HG03571 (cell line): ENCODE measurements around the gene LST1.

Experiments used
- ATAC-seq: cut with Tn5 transposase; IDR thresholded peaks from one replicate; pipeline ENCODE4 v1.9.1; 2021; ENCODE audit not compliant: unreplicated experiment

The LST1 gene

DNA sequence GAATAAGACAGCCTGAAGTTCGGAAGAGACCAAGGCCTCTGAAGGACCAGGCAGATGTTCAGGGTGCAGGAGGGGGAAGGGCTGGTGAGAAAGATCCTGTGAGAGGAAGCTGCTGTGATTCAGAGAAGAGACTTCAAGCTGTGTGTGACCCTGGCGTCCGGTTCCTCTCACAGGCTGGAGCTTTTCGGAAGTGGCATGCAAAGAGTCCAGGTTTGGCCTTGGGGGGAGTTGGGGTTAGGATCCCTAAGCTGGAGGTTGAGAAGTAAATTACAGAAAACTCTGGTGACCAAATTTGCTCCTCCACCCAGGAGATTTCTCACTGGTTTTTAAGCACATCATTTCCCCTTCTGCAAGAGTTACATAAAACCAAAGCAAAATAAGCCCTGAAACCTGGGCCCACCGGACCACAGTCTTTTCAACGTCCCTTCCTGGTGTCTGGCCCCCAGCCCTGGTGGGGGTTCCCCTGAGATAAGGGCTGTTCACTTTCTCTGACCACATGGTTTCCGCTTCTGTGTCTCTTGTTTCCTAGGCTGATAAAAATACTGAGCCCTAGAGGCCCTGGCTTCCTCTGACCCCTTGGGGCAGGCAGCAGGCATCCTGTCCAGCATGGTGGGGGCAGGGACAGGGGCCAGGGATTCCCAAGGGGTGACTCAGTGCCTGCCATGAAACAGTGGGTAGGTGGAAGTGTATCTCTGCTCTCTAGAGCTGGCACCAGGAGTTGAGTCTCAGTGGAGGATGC lies 25.9 kb upstream of the LST1 start:
- ATAC-seq: peak; percentile 47

GRCh38 chr6:31560697-31561058 lies 25.4 kb upstream of the LST1 start:
- ATAC-seq: no peak

GRCh38 chr6:31567531-31568370 lies 18.3 kb upstream of the LST1 start:
- no peak for ATAC-seq

DNA sequence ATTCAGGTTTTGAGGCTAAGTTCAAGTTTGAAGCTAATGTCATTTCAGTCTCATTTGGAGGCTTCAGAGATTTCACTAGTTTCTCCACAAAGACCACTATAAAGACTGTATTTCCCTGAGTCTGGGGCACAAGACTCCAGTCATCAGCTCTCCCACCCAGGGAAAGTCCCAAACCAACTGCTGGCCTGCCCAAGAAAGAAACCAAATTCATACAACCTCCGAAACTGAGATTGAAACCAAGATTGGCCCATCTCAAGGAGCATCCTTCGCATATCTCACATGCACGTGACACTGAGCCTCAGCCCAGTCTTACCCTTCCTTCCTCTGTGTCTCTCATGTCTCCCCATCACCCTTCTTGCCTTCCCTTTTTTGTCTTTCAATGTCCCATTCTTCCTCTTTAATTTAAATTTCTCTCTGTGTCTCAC lies 17.5 kb upstream of the LST1 start:
- ATAC-seq: peak; percentile 63

DNA sequence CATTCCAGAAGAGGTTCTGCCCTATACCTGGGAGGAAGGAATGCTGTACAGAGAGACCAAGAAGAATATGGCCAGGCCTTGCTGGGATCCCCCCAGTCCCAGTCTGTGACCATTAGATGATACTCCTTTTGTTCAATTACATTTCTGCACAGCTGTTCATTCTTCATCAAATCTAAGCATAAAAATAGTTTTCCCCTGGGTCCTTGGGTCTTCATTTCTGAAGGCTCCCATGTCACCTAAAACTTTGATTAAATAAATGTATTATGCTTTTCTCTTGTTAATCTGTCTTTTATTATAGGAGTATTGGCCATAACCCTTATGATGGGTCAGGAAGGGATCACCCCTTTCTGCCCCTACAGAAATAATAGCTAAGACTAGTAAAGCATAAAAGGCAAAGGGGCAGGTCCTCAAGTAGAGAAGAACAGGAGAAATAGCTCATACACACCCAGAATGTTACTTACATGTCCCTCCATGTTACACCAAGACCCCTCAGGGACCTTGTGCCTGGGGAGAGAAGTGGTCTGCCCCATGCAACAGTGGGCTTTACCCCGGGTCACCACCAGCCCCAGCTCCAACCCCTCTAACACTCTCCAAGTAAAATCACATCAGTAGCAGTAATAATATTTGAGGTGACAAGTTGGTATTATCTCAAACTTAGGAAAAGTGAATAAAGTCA lies 16.1 kb upstream of the LST1 start:
- no peak for ATAC-seq

DNA sequence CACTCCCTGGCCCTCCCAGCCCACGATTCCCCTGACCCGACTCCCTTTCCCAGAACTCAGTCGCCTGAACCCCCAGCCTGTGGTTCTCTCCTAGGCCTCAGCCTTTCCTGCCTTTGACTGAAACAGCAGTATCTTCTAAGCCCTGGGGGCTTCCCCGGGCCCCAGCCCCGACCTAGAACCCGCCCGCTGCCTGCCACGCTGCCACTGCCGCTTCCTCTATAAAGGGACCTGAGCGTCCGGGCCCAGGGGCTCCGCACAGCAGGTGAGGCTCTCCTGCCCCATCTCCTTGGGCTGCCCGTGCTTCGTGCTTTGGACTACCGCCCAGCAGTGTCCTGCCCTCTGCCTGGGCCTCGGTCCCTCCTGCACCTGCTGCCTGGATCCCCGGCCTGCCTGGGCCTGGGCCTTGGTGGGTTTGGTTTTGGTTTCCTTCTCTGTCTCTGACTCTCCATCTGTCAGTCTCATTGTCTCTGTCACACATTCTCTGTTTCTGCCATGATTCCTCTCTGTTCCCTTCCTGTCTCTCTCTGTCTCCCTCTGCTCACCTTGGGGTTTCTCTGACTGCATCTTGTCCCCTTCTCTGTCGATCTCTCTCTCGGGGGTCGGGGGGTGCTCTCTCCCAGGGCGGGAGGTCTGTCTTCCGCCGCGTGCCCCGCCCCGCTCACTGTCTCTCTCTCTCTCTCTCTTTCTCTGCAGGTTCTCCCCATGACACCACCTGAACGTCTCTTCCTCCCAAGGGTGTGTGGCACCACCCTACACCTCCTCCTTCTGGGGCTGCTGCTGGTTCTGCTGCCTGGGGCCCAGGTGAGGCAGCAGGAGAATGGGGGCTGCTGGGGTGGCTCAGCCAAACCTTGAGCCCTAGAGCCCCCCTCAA lies 13.8 kb upstream of the LST1 start, which contains the start of gene LTA:
Gene LTA, plus strand, starts transcription at position 249 of the 871 bp plus-strand sequence. Its CDS starts 454 bp downstream, at position 703.
- no peak for ATAC-seq

DNA sequence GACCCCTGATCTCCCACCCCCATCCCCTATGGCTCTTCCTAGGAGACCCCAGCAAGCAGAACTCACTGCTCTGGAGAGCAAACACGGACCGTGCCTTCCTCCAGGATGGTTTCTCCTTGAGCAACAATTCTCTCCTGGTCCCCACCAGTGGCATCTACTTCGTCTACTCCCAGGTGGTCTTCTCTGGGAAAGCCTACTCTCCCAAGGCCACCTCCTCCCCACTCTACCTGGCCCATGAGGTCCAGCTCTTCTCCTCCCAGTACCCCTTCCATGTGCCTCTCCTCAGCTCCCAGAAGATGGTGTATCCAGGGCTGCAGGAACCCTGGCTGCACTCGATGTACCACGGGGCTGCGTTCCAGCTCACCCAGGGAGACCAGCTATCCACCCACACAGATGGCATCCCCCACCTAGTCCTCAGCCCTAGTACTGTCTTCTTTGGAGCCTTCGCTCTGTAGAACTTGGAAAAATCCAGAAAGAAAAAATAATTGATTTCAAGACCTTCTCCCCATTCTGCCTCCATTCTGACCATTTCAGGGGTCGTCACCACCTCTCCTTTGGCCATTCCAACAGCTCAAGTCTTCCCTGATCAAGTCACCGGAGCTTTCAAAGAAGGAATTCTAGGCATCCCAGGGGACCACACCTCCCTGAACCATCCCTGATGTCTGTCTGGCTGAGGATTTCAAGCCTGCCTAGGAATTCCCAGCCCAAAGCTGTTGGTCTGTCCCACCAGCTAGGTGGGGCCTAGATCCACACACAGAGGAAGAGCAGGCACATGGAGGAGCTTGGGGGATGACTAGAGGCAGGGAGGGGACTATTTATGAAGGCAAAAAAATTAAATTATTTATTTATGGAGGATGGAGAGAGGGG lies 12.6 kb upstream of the LST1 start:
- no peak for ATAC-seq

- no peak for ATAC-seq
These were observed 11.7 kb upstream of the LST1 start for GRCh38 chr6:31574106-31575061.

DNA sequence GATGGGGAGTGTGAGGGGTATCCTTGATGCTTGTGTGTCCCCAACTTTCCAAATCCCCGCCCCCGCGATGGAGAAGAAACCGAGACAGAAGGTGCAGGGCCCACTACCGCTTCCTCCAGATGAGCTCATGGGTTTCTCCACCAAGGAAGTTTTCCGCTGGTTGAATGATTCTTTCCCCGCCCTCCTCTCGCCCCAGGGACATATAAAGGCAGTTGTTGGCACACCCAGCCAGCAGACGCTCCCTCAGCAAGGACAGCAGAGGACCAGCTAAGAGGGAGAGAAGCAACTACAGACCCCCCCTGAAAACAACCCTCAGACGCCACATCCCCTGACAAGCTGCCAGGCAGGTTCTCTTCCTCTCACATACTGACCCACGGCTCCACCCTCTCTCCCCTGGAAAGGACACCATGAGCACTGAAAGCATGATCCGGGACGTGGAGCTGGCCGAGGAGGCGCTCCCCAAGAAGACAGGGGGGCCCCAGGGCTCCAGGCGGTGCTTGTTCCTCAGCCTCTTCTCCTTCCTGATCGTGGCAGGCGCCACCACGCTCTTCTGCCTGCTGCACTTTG lies 10.7 kb upstream of the LST1 start, which contains the start of gene TNF:
Gene TNF, plus strand, starts transcription at position 231 of the 567 bp plus-strand sequence. Its CDS starts 177 bp downstream, at position 408.
- no peak for ATAC-seq

DNA sequence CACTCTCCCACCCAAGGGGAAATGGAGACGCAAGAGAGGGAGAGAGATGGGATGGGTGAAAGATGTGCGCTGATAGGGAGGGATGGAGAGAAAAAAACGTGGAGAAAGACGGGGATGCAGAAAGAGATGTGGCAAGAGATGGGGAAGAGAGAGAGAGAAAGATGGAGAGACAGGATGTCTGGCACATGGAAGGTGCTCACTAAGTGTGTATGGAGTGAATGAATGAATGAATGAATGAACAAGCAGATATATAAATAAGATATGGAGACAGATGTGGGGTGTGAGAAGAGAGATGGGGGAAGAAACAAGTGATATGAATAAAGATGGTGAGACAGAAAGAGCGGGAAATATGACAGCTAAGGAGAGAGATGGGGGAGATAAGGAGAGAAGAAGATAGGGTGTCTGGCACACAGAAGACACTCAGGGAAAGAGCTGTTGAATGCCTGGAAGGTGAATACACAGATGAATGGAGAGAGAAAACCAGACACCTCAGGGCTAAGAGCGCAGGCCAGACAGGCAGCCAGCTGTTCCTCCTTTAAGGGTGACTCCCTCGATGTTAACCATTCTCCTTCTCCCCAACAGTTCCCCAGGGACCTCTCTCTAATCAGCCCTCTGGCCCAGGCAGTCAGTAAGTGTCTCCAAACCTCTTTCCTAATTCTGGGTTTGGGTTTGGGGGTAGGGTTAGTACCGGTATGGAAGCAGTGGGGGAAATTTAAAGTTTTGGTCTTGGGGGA lies 10.0 kb upstream of the LST1 start:
- no peak for ATAC-seq

GRCh38 chr6:31576897-31577578 lies 9.0 kb upstream of the LST1 start:
- no peak for ATAC-seq

DNA sequence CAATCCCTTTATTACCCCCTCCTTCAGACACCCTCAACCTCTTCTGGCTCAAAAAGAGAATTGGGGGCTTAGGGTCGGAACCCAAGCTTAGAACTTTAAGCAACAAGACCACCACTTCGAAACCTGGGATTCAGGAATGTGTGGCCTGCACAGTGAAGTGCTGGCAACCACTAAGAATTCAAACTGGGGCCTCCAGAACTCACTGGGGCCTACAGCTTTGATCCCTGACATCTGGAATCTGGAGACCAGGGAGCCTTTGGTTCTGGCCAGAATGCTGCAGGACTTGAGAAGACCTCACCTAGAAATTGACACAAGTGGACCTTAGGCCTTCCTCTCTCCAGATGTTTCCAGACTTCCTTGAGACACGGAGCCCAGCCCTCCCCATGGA lies 8.5 kb upstream of the LST1 start:
- ATAC-seq: no peak

DNA sequence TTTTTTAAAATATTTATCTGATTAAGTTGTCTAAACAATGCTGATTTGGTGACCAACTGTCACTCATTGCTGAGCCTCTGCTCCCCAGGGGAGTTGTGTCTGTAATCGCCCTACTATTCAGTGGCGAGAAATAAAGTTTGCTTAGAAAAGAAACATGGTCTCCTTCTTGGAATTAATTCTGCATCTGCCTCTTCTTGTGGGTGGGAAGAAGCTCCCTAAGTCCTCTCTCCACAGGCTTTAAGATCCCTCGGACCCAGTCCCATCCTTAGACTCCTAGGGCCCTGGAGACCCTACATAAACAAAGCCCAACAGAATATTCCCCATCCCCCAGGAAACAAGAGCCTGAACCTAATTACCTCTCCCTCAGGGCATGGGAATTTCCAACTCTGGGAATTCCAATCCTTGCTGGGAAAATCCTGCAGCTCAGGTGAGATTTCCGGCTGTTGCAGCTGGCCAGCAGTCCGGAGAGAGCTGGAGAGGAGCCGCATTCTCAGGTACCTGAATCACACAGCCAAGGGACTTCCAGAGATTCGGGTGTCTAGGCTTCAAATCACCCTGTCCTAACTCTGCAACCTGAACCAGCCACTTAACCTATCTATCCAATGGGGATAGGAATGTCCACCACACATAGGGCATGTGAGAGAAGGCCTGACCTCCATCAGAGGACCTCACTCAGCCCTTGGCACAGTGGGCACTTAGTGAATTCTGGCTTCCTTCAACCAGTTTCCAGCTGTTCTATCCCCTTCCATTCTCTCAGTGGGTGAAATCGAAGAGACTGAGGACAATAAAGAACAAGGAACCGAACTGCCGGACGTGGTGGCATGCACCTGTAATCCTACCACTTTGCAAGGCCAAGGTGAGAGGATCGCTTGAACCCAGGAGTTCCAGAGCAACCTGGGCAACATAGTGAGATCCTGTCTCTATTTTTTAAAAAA lies 7.6 kb upstream of the LST1 start:
- no peak for ATAC-seq

DNA sequence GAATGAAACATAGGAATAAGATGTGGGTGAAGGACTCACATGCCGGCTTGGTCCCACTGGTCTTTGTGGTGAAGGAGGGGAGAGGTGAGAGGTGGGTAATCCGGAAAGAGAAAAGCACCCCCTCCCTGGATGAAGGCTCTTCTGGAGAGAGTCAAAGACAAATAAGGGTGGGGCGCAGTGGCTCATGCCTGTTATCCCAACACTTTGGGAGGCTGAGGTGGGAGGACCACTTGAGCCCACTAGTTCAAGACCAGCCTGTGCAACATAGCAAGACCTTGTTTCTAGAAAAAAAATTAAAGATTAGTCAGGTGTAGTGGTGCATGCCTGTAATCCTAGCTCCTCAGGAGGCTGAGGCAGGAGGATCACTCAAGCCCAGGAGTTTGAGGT lies 7.0 kb upstream of the LST1 start:
- no peak for ATAC-seq

- ATAC-seq: no peak
These were observed 6.3 kb upstream of the LST1 start for GRCh38 chr6:31579546-31580437.
